ENCODE measurements around the gene SPPL2B.
"Not testable (repeated sequence)": the region's sequence is repeated elsewhere in the genome, so short reads cannot be mapped to it uniquely, and the experiment has no call there.

The SPPL2B gene

GRCh38 chr19:2336528-2337328 is 8.2 kb downstream of the SPPL2B start:
- no peak for FAIRE-seq

DNA sequence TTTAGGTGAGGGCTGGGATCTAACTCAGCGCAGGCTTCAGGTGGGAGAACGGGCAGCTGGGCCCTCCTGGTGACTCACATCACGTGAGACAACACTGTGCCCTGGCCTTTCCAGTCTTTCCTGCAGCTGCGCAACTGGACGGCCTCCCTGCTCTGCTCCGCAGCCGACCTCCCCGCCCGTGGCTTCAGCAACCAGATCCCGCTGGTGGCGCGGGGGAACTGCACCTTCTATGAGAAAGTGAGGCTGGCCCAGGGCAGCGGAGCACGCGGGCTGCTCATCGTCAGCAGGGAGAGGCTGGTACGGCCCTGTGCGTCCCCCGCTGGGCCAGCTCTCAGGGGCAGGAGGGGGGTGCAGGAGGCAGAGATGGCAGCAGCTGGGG is 8.8 kb downstream of the SPPL2B start:
- no peak for FAIRE-seq
- no peak for DNase-seq (ENCODE audit: insufficient read length, low spot score)

More at GRCh38 chr19:2336528-2337328, 8.2 kb downstream of the SPPL2B start:
- no peak for DNase-seq (ENCODE audit: insufficient read length, low spot score)

- DNase-seq (ENCODE audit: insufficient read length, low spot score) = no peak
- no peak for FAIRE-seq
Observed at GRCh38 chr19:2338055-2338615, 9.7 kb downstream of the SPPL2B start.

DNA sequence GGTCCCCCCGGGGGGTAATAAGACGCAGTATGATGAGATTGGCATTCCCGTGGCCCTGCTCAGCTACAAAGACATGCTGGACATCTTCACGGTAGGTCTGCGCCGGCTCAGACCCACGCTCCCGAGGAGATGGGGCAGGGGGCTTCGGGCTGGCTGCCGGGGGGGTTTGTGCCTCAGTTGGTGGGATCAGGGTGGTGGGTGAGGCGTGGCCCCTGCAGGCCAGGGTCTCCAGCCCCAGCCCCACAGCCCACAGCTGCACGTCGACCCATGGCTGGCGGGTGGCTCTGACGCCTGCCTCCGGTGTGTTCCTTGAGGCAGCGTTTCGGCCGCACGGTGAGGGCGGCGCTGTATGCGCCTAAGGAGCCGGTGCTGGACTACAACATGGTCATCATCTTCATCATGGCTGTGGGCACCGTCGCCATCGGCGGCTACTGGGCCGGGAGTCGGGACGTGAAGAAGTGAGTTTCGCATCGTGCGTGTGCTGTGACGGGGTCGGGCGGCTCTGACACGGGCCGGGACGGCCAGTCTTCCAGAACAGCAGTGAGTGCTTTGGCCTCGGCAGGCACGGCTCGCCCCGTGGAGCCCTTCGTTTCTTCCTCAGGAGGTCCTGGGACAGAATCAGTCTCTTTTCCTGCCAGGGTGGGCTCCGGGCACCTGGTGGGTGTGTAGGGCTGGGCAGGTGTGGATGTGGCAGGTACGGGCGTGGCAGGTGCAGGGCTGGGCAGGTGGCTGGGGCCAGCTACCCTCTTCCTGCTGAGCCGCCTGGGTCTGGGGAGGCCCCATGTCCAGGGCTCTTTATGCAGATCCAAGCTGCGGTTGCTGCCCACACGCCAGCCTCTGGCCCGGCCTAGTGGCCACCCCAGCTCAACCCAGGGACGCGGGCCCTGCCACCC is 10.5 kb downstream of the SPPL2B start:
- no peak for DNase-seq (ENCODE audit: insufficient read length, low spot score)
- FAIRE-seq = no peak

DNA sequence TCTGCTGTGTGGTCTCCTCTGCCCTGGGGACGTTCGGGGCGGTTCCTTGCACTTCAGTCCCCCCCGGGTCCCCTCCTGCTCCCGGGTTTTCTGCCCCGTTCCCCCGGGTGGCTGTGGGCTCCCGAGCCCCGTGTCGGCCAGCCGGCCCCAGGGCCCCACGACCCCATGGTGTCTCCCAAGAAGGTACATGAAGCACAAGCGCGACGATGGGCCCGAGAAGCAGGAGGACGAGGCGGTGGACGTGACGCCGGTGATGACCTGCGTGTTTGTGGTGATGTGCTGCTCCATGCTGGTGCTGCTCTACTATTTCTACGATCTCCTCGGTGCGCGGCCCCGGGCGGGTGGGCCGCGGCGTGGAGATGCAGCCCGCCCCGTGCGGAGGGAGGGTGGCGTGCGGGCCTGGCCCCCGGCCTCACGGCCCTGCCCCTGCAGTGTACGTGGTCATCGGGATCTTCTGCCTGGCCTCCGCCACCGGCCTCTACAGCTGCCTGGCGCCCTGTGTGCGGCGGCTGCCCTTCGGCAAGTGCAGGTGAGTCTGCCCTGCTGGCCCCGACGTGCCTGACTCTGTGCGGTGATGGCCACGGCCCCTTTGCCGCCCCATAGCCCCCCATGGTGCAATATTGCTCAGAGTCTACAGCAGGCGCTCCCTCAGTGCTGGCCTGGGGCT is 11.3 kb downstream of the SPPL2B start:
- FAIRE-seq (no peak), DNase-seq (ENCODE audit: insufficient read length, low spot score) (no peak)

DNA sequence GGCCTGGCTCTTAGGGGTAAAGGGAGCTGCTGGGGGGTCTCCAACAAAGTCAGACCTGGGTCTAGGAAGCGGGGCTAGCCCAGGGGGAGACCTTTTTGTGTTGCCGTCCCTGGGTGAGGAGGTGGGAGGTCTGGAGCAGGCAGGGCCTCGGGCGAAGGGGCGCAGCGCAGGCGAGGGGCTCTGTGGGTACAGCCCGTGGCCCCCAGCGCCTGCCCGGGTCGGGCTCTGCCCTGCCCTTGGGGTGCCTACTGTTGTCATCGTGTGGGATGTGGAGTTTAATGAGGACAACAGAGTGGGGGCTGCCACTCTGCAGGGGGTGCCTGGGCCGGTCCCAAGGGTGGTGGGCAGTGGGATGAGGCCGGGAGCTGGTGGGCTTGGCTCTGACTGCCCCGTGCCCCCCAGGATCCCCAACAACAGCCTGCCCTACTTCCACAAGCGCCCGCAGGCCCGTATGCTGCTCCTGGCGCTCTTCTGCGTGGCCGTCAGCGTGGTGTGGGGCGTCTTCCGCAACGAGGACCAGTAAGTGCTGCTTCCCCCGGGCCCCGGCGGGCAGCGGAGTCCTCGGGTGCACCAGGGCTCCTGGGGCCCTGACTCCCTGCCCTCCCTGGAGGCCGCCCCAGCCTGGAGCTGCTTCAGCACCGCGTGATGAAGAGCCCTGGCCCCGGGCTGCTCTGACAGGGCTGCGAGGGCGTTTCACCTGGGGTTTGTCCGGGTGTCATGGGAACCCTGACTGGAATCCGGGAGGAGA is 12.2 kb downstream of the SPPL2B start:
- DNase-seq (ENCODE audit: insufficient read length, low spot score) (no peak), FAIRE-seq (no peak)

- no peak for DNase-seq (ENCODE audit: insufficient read length, low spot score)
- FAIRE-seq = no peak
Observed at GRCh38 chr19:2341244-2341751, 12.8 kb downstream of the SPPL2B start.

DNA sequence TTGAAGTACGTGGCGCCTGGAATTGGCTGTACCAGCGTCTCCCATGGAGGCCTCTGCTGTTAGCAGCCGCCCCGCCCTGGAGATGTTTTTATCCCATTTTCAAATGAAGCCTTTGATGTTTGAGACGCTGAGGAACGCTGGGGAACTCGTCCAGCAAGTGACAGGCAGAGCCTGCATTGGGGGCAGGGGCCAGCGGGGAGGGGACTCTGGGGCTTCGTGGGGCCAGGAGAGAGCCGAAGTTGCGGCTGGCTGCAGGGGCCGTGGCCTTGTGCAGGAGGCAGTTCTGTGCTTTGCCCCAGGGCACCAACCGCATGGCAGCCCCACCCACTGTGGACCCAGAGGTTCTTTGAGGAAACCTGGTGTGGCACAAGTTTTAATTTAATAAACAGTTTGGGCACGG is 13.5 kb downstream of the SPPL2B start:
- no peak for FAIRE-seq

DNA sequence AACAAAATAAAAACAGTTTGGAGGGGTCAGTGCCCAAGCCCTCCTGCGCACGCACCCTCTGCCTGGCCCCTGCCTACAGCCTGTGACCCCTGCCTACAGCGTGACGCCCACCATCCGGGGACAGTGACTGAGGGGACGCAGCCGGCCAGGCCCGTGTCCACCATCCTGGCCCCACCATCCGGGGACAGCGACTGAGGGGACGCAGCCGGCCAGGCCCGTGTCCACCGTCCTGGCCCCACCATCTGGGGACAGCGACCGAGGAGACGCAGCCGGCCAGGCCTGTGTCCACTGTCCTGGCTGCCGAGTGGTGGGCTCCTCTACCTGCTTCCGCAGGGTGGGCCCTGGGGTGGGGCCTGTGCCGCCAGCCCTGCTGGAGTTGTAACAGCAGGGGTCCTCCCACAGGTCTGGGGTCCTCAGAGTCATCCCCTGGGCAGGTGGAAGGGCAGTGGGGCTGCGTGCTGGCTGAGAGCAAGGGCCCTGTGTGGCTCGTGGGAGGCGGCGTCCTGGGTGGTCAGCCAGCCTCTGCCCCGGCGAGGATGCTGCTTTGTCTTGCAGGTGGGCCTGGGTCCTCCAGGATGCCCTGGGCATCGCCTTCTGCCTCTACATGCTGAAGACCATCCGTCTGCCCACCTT is 14.3 kb downstream of the SPPL2B start:
- DNase-seq (ENCODE audit: insufficient read length, low spot score) (no peak), FAIRE-seq (no peak)

More for the DNA sequence above, 13.5 kb downstream of the SPPL2B start:
- no peak for DNase-seq (ENCODE audit: insufficient read length, low spot score)

DNA sequence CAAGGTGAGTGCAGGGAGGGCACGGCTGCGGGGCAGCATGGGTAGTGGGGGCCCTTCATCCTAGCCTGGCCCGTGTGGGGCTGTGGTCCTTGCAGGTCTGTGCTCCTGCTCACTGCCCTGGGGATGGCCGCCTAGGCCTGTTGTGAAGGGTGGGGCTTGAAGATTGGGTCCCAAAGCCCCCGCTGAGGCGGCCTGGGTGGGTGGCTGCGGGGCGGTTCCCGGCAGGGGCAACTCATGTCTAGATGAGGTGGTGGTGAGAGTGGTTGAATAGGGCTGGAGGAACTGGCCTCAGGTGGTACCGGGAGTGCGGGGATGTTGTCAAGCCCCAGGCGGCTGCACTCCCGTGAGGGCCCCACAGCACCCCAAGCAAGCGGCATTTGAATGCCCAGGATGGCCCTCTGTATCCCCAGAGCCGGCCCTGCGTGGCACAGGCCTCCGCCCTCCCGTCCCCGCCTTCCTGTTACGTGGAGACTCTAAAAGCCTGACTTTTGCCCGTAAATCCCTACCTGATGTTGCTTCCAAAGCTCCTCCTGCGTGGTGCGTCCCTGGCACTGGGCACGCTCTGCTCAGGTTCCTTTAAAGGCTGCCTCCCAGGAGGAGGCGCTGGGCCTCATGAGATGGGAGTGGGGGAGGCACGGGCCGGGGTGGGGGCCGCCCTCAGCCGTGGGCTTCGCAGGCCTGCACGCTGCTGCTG is 15.0 kb downstream of the SPPL2B start:
- no peak for DNase-seq (ENCODE audit: insufficient read length, low spot score)
- FAIRE-seq = no peak

GRCh38 chr19:2344381-2344870 is 15.9 kb downstream of the SPPL2B start:
- no peak for DNase-seq (ENCODE audit: insufficient read length, low spot score)
- no peak for FAIRE-seq

DNA sequence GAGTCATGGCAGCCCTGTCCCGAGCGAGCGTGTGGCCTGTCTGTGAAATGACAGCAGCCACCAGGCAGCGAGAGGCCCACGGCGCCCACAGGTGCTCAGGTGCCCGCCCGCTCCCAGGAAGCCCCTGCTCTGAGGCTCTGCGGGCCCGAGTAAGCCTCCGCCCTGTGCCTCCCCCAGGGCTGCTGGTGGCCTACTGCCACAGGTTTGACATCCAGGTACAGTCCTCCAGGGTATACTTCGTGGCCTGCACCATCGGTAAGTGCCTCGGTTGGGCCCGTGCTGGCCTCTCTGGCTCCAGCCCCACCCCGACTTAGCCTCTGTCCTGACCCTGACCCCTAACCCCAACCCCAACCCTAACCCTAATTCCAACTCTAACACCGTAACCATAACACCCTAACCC is 16.6 kb downstream of the SPPL2B start:
- DNase-seq (ENCODE audit: insufficient read length, low spot score) (no peak), FAIRE-seq (no peak)

DNA sequence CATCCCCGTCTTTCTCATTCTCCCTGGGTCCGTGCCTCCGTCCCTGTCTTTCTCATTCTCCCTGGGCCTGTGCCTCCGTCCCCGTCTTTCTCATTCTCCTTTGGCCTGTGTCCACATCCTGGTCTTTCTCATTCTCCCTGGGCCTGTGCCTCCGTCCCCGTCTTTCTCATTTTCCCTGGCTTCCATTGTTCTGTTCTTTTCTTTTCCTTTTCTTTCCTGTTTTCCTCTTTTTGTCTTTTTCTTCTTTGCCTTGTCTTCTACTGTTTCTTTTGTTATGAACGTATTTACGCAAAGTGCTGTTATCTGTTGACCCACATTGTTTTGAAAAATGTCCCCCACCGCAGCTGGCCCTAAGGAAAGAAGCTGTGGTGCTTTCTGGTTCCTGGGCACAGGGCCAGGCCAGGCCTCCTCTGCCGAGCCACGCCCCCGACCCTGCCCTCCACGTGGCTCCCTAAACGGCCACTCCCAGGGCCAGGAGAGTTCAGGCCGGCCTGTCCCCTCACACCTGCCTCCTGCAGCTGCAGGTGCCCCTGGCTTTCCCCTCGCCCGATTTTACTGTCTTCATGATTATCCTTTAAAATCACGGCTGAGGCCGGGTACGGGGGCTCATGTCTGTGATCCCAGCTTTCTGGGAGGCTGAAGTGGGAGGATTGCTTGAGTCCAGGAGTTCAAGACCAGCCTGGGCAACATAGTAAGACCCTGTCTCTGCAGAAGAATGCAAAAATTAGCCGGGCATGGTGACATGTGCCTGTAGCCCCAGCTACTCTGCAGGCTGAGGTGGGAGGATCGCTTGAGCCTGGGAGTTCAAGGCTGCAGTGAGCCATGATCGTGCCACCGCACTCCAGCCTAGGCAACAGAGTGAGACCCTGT is 17.5 kb downstream of the SPPL2B start:
- no peak for DNase-seq (ENCODE audit: insufficient read length, low spot score)
- no peak for FAIRE-seq

DNA sequence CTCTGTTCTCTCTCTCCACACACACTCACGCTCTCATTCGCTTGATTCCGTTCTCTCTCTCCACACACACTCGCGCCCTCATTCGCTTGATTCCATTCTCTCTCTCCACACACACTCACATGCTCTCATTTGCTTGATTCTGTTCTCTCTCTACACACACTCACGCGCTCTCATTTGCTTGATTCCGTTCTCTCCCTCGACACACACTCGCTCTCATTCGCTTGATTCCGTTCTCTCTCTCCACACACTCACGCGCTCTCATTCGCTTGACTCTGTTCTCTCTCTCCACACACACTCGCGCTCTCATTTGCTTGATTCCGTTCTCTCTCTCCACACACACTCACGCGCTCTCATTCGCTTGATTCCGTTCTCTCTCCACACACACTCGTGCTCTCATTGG is 21.3 kb downstream of the SPPL2B start:
- not testable (repeated sequence) for FAIRE-seq; DNase-seq (ENCODE audit: insufficient read length, low spot score)

DNA sequence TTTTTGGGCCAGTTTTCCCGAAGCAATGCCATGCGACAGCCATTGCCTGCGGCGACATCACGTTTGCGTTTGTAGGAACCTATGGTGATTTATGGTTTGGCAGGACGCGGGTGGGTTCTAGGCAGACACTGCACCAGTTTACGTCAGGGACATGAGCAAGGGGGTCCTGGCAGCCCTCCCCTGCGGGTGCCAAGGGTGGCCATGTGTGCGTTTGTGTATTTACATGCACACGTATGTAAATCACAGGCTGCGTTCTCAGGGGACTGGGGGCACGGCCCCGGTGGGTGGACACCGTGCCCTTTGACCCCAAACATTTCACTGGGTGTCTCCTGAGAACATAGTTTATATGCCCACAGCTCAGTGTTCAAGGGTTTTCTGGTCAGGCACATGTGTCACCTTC is 22.2 kb downstream of the SPPL2B start:
- no peak for FAIRE-seq

GRCh38 chr19:2351591-2351990 is 23.1 kb downstream of the SPPL2B start:
- FAIRE-seq (no peak), DNase-seq (ENCODE audit: insufficient read length, low spot score) (no peak)

More for the DNA sequence above, 22.2 kb downstream of the SPPL2B start:
- no peak for DNase-seq (ENCODE audit: insufficient read length, low spot score)

DNA sequence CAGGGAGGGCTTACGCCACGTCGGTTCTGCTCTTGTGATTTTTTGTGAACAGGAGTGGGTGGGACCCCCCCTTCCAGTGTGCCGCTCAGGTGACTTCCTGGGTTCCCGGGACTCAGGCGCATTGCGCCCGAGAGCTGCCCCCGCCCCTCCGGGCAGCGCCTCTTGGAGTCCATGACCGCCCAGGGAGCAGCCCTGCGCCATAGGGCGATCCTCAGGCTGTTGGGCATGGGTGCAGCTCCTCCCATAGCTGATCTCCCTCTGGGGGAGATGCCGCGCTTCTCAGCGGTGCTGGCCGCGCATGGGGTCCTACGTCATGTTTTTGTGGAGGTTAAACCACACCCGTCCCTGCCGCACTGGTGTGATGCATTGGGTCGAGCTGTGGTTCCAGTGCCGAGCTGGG is 23.6 kb downstream of the SPPL2B start:
- FAIRE-seq = no peak

More for the DNA sequence above, 23.6 kb downstream of the SPPL2B start:
- DNase-seq (ENCODE audit: insufficient read length, low spot score) = no peak

Measured in HTR-8/SVneo (cell line).